ENCODE measurements around the gene TMPRSS9.
A peak's percentile ranks its signal among the peaks of the same experiment; 100 is the strongest.

- peak; percentile 97 for TF ChIP-seq CTCF (IDR thresholded peaks at IDR 0.05; ENCODE audit: low read depth, low read length)
- TF ChIP-seq EZH2phosphoT487 (IDR thresholded peaks at IDR 0.05; ENCODE audit: low read depth): no peak
Measured at GRCh38 chr19:2474232-2475017, 114.4 kb downstream of the TMPRSS9 start.

All from OCI-LY3 (cell line).